ENCODE measurements around the gene TLL2.
"Not testable (repeated sequence)": the region's sequence is repeated elsewhere in the genome, so short reads cannot be mapped to it uniquely, and the experiment has no call there.

The TLL2 gene

GRCh38 chr10:96513698-96514561 is at the start of gene TLL2:
Gene TLL2, minus strand, starts transcription at chr10:96513926. Its CDS starts 241 bp downstream, at chr10:96513685.
- DNase-seq, result peak; percentile 84

- no peak for DNase-seq
Measured at GRCh38 chr10:96560966-96561887, 47.5 kb upstream of the TLL2 start.

GRCh38 chr10:96560489-96560888 is 46.8 kb upstream of the TLL2 start:
- DNase-seq, result no peak

GRCh38 chr10:96556003-96556402 is 42.3 kb upstream of the TLL2 start:
- DNase-seq, result peak; percentile 8

GRCh38 chr10:96555330-96555729 is 41.6 kb upstream of the TLL2 start:
- DNase-seq, result no peak

- DNase-seq, result no peak
Measured at GRCh38 chr10:96548589-96548988, 34.9 kb upstream of the TLL2 start.

GRCh38 chr10:96545558-96545957 is 31.8 kb upstream of the TLL2 start:
- not testable (repeated sequence) for DNase-seq

- DNase-seq, result no peak
Measured at GRCh38 chr10:96541921-96542320, 28.2 kb upstream of the TLL2 start.

- no peak for DNase-seq
Measured at GRCh38 chr10:96540240-96540639, 26.5 kb upstream of the TLL2 start.

GRCh38 chr10:96538683-96539082 is 25.0 kb upstream of the TLL2 start:
- no peak for DNase-seq

GRCh38 chr10:96536129-96536528 is 22.4 kb upstream of the TLL2 start:
- DNase-seq, result no peak

- no peak for DNase-seq
Measured at GRCh38 chr10:96532523-96532922, 18.8 kb upstream of the TLL2 start.

- no peak for DNase-seq
Measured at GRCh38 chr10:96529634-96530279, 16.0 kb upstream of the TLL2 start.

- no peak for DNase-seq
Measured at GRCh38 chr10:96524741-96525140, 11.0 kb upstream of the TLL2 start.

- no peak for DNase-seq
Measured at GRCh38 chr10:96517284-96517683, 3.6 kb upstream of the TLL2 start.

- DNase-seq, result no peak
Measured at GRCh38 chr10:96516337-96516736, 2.6 kb upstream of the TLL2 start.

- peak; percentile 55 for DNase-seq
Measured at GRCh38 chr10:96513305-96513697, 425 bp downstream of the TLL2 start.

- no peak for DNase-seq
Measured at GRCh38 chr10:96512524-96513304, 1.0 kb downstream of the TLL2 start.

- DNase-seq, result peak; percentile 42
Measured at GRCh38 chr10:96511044-96511945, 2.4 kb downstream of the TLL2 start.

GRCh38 chr10:96509017-96509641 is 4.6 kb downstream of the TLL2 start:
- DNase-seq, result no peak

GRCh38 chr10:96507044-96507443 is 6.7 kb downstream of the TLL2 start:
- DNase-seq, result no peak

Data from activated CD4-positive, alpha-beta T cell treated with anti-CD3 and anti-CD28 coated beads, Interleukin-10, Interleukin-2, amounts not matched to agents 100 ng/mL and 50 ng/mL, durations not matched to agents 16 hours and 8 hours (primary cell).